GM20000 (cell line): ENCODE data around the gene TMEM88.
A peak's percentile ranks its signal among the peaks of the same experiment; 100 is the strongest.

Experiments
- DNase-seq: peaks from one replicate; pipeline ENCODE4 v3.0.0; 2012; ENCODE audit warnings: low spot score
- CTCF ChIP-seq: IDR thresholded peaks from 2 replicates; pipeline ENCODE4 v1.5.1; 2012; ENCODE audit warnings: mild to moderate bottlenecking, control low read depth; ENCODE audit errors: extremely low read depth, missing control alignments

TMEM88 gene

GRCh38 chr17:7881276-7882054, 26.6 kb downstream of the TMEM88 start:
- no peak for TF ChIP-seq CTCF
- DNase-seq, result no peak

- no peak for DNase-seq
- TF ChIP-seq CTCF, result no peak
Observed at GRCh38 chr17:7882068-7882467, 27.2 kb downstream of the TMEM88 start.

GRCh38 chr17:7882629-7883028, 27.8 kb downstream of the TMEM88 start:
- no peak for TF ChIP-seq CTCF
- no peak for DNase-seq

GRCh38 chr17:7883781-7884386, 29.0 kb downstream of the TMEM88 start:
- TF ChIP-seq CTCF, result no peak
- peak; percentile 72 for DNase-seq

GRCh38 chr17:7884581-7885366, 29.9 kb downstream of the TMEM88 start:
- peak; percentile 55 for DNase-seq
- TF ChIP-seq CTCF, result no peak

GRCh38 chr17:7885367-7886226, 30.7 kb downstream of the TMEM88 start:
- no peak for TF ChIP-seq CTCF
- DNase-seq, result peak; percentile 84
